Stimulated activated CD4-positive, alpha-beta T cell treated with anti-CD3 and anti-CD28 coated beads, Interleukin-1b, Interleukin-23, amount 100 ng/mL, for 1 hour (primary cell): ENCODE results near the gene SPINT2.
A peak's percentile ranks its signal among the peaks of the same experiment; 100 is the strongest.
"Not testable (repeated sequence)": the region's sequence is repeated elsewhere in the genome, so short reads cannot be mapped to it uniquely, and the experiment has no call there.

Experiments used
- DNase-seq, 2 donors: peaks; one replicate each; pipeline ENCODE4 v3.0.0-alpha.2; 2020; ENCODE audit warnings: low read depth in 2 of 2

Gene SPINT2

GRCh38 chr19:38320969-38321339 is 56.6 kb downstream of the SPINT2 start:
- DNase-seq, result no peak

DNA sequence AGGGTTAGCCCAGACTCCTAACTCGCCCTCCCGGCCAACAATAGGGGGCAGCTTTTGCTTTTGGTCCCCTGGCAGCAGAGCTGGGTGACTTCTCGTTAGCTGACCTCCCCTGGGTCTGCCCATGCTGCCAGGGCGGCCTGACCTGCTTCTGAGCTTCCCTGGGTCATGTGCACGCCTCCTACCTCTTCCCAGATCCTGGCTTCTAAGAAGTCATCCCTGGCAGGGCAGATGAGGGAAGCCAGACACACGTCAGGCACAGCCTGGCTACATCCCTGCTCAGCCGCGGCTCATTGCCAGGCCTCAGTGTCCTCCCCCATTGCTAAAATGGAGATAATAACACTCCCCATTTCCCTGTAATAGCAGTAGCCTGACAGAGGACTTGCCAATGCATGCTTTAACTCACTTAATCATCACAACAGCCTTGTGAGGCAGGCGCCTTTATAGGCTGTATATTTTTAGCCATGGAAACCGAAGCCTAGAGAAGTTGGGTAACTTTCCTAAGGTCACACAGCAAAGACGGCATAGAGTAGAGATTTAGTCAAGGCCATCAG is 57.3 kb downstream of the SPINT2 start:
- no peak for DNase-seq

- DNase-seq, result no peak
Observed at GRCh38 chr19:38323291-38323690, 58.9 kb downstream of the SPINT2 start.

DNA sequence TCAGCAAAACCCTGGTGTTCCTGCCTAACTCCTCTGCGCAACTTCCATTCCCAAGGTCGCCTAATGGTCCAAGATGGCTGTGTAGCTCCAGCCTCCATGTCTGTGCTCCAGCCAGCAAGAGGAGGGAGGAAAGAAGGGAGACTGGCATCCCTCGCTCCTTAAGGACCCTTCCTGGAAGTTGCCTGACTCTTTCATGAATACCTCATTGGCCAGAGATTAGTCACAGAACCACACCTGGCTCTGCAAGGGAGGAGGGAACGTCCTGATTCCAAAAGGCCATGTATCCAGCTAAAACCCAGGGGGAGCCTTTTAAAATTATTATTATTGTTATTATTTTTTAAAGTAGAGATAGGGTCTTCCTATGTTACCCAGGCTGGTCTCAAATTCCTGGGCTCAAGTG is 60.1 kb downstream of the SPINT2 start:
- DNase-seq, result no peak

GRCh38 chr19:38326591-38326990 is 62.2 kb downstream of the SPINT2 start:
- DNase-seq, result no peak

DNA sequence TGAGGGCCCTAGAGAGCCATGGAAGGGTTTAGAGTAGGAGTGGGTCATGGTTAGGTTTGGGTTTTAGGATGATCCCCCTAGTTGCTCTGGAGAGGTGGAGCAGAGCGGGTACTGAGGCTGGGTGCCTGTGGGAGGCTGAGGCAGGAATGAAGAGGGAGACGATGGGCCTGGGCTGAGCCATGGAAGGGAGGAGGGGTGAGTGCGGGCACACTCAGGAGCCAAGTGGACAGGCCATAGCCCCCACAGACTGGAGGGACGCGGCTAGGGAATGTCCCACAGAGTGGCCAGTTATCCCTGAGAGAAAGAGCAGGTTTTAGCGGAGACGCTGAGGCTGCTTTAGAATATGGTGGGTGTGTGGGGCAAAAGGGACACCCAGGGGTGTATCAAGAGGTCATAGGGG is 65.3 kb downstream of the SPINT2 start:
- DNase-seq, result no peak

DNA sequence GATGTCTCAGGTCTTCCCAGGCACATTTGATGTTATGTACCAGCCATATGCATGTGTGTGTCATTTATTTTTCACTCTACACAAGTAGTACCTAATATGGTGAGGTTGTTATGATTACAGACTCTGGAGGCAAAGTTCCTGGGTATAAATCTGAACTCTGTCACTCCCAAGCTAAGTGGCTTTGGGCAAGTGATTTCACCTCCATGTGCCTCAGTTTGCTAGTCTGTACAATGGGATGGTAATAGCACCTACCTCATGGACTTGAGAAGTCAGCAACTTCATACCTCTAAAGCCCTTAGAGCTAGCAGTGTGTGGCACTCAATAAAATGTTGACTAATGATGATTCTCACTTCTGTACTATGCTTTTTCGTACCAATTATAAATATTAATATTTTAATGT is 67.4 kb downstream of the SPINT2 start:
- DNase-seq, result no peak

- no peak for DNase-seq
Observed at GRCh38 chr19:38333245-38333644, 68.9 kb downstream of the SPINT2 start.

- DNase-seq, result peak; percentile 81 to 93
Observed at GRCh38 chr19:38335949-38336637, 71.7 kb downstream of the SPINT2 start.

DNA sequence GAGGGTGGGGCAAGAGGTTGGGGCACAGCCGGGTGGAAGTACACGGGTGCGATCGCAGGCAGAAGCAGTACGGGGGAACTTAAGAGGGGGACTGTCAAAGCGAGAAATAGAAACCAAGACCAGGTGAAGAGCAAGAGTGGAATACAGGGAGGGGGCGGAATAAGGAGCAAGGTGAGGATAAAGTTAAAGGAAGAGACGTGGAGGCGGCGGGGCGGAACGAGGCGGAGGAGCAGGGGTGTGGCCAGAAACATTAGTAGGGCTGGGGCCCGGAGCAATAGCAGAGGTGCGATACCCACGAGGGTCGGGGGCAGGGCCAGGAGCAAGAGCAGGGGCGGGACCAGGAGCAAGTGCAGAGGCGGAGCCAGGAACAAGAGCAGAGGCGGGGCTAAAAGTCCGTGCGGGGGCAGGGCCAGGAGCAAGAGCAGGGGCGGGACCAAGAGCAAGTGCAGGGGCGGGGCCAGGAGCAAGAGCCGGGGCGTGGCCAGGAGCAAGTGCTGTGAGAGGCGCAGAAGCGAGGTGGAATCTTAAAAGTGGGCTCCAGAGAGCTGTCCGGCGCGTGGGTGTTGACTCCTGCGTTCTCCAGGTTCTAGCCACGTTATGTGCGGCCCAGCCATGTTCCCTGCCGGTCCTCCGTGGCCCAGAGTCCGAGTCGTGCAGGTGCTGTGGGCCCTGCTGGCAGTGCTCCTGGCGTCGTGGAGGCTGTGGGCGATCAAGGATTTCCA is 72.4 kb downstream of the SPINT2 start:
- DNase-seq, result peak; percentile 91

DNA sequence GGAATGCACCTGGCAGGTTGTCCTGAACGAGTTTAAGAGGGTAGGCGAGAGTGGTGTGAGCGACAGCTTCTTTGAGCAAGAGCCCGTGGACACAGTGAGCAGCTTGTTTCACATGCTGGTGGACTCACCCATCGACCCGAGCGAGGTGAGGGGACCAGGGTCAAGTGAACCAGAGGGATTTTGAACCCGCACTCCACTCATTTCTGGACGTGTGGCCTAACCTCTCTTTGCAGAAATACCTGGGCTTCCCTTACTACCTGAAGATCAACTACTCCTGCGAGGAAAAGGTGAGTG is 72.9 kb downstream of the SPINT2 start:
- no peak for DNase-seq

GRCh38 chr19:38339011-38339410 is 74.6 kb downstream of the SPINT2 start:
- DNase-seq, result not testable (repeated sequence)

- DNase-seq, result no peak
Observed at GRCh38 chr19:38340927-38341326, 76.6 kb downstream of the SPINT2 start.
